Central memory CD4-positive, alpha-beta T cell (primary cell): Measurements from ENCODE around the gene HAUS5.
A peak's percentile ranks its signal among the peaks of the same experiment; 100 is the strongest.
"Not testable (repeated sequence)": the region's sequence is repeated elsewhere in the genome, so short reads cannot be mapped to it uniquely, and the experiment has no call there.

Experiments
- DNase-seq: peaks from one replicate; pipeline ENCODE4 v3.0.0; 2022

HAUS5 gene

GRCh38 chr19:35644206-35644986 lies 31.9 kb downstream of the HAUS5 start:
- peak; percentile 92 for DNase-seq

- DNase-seq: peak; percentile 52
These were observed 32.6 kb downstream of the HAUS5 start for GRCh38 chr19:35644987-35645679.

DNA sequence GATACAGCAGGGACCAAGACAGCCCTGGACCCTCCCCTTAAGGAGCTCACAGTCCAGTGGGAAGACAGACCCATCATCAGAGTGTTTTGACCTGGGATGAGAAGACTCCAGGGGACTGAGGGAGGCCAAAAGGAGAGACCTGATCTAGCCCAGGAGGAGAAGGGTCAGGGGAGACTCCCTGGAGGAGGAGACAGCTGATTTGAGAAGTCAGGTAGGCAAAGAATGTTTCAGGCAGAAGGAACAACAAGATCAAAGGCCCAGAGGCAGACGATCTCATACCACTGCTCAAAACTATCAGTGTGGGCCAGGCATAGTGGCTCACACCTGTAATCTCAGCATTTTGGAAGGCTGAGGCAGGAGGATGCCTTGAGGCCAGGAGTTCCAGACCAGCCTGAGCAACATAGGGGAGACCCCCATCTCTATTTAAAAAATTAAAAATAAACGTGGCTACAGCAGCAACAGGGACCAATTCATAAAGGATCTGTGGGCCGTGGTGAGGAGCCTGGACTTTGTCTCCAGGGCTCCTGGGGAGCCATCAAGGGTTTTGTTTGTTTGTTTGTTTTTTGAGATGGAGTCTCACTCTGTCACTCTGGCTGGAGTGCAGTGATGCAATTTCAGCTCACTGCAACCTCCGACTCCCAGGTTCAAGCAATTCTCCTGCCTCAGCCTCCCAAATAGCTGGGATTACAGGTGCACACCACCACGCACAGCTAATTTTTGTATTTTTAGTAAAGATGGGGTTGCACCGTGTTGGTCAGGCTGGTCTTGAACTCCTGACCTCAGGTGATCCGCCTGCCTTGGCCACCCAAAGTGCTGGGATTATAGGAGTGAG lies 33.4 kb downstream of the HAUS5 start:
- DNase-seq: no peak

GRCh38 chr19:35648017-35648961 lies 35.8 kb downstream of the HAUS5 start, which contains the start of gene COX6B1:
COX6B1 (plus strand) TSS chr19:35648323; CDS start chr19:35651244, 2,921 bp downstream.
- peak; percentile 93 for DNase-seq

- no peak for DNase-seq
These were observed 38.0 kb downstream of the HAUS5 start for GRCh38 chr19:35650581-35650980.

- not testable (repeated sequence) for DNase-seq
These were observed 42.3 kb downstream of the HAUS5 start for GRCh38 chr19:35654828-35655227.

GRCh38 chr19:35655600-35655999 lies 43.1 kb downstream of the HAUS5 start:
- no peak for DNase-seq

DNA sequence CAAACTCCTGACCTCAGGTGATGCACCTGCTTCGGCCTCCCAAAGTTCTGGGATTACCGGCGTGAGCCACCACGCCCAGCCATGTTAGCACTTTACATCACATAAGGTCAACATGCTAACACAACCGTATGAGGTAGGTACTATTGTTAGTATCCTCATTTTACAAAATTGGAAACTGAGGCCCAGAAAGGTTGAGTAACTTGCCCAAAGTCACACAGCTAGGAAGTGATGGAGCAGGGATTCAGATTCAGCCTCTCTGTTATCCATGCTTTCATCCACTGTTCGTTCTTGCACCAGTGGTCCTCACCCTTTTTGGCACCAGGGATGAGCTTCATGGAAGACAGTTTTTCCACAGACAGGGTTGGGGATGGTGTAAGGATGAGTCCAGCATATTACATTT lies 44.2 kb downstream of the HAUS5 start:
- no peak for DNase-seq

DNA sequence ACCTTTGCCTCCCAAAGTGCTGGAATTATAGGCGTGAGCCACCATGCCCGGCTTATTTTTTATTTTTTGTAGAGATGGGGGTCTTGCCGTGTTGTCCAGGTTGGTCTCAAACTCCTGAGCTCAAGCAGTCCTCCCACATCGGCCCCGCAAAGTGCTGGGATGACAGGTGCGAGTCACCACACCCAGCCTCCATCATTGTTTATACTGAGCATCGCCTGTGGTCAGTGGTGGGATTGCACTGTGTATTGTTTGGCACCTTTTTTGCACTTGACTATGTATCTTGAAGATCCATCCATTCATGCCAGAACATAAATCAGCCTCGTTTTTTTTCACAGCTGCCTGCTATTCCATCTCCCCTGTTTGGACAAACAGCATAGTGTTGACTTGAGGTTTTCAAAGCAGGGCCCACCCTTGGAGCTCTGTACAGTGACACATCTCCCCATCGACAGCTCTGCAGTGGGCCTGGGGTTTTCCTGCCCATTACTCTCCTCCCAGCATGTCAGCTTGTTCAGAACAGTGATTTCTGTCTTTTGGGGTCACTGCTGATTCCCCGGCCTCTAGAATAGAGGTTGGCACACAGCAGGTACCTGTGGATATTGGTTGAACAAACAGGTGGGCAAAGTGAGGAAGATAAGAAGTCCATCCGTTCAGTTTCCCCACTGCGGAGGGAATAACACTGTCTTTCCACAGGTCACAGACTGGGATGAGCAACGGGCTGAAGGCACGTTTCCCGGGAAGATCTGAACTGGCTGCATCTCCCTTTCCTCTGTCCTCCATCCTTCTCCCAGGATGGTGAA lies 45.6 kb downstream of the HAUS5 start:
- no peak for DNase-seq

- DNase-seq: no peak
These were observed 49.4 kb downstream of the HAUS5 start for GRCh38 chr19:35661995-35662340.

- no peak for DNase-seq
These were observed 51.4 kb downstream of the HAUS5 start for GRCh38 chr19:35663981-35664380.

- DNase-seq: no peak
These were observed 52.6 kb downstream of the HAUS5 start for GRCh38 chr19:35665157-35665556.

DNA sequence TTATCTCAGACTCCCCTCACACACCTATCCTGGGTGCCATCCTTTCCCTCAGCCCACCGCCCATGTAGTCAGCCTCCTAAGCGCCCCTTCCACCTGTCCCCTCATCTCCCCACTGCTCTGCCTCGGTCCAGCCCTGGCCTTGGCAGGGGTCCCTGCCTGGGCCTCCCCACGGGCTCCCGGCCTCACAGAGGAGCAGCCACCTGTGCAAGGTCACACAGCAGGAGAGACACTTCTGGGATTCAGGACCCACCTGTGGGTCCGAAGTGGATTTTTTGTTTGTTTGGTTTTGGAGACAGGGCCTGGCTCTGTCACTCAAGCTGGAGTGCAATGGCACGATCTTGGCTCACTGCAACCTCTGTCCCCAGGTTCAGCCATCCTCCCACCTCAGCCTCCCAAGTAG lies 53.1 kb downstream of the HAUS5 start:
- no peak for DNase-seq

DNA sequence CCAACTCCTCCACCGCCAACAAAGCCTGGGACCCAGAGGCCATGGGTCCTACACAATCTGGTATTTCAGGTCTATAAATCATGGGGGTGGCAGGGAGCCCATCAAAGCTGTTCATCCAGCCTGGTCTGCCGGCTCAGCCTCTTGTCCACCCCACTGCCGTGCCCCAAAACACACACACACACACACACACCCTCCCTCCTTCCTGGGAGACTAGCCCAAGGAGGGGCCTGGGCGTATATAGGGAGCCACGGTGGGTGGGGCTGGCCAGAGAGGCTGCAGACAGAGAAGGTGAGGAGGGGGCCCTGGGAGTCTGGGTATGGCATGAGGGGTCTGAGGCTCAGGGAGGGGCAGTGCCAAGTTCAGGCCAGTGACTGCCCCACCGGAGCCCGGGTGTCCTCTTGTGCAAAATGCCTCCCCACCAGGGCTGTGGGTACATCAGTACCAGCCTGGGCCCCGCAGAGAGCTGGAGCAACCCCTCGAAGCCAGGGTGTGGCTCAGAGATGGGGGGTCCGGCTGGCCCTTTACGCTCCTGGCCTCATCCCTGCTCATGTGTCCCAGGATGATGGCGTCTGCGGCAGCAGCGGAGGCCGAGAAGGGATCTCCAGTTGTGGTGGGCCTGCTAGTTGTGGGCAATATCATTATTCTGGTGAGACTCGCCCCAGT lies 53.8 kb downstream of the HAUS5 start, which contains the start of gene UPK1A:
Gene UPK1A (plus strand): TSS at position 267 of the 663 bp plus-strand sequence. CDS start 296 bp downstream, at position 563.
- no peak for DNase-seq

DNA sequence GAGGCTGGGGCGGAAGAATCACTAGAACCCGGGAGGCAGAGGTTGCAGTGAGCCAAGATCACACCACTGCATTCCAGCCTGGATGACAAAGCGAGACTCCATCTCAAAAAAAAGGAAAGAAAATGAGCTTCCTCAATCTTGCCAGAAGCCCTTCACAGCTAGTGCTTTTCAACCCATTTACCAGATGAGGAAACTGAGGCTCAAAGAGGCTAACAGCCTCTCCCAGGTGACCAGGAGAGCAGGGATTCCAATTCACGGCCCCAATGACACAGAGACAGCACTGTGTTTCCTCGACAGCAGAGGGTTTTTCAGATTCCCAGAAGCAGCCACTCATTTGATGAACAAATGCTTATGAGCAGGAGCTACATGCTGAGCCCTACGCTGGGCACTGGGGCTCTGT lies 57.0 kb downstream of the HAUS5 start:
- DNase-seq: no peak

DNA sequence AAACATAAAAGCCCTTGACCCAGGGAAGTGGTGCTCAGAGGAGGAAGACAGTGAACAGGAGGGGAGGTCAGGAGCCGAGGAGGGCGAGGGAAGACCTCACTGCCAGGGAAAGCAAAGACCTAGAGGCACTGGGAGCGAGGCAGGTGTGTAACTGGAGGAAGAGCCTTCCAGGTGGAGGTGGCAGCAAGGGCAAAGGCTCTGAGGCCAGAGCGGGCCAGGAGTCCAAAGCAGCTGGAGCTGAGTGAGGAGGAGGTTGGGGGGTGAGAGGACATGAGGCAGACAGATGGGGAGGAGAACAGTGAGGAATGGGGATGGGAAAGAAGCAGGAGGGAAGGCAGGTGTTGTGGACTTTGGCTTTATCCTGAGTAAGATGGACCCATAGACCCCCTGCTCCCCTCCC lies 57.4 kb downstream of the HAUS5 start:
- DNase-seq: no peak

DNA sequence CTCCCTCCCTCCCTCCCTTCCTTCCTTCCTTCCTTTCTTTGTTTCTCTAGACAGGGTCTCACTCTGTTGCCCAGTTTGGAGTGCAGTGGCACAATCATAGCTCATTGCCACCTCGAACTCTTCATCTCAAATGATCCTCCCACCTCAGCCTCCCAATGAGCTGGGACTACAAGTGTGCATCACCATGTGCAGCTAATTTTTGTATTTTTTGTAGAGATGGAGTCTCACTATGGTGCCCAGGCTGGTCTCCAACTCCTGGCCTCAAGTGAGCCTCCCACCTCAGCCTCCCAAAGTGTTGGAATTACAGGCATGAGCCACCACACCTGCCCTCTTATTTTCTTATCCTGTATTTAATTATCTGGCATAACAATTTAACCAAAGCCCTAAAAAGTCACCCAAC lies 58.2 kb downstream of the HAUS5 start:
- DNase-seq: no peak

DNA sequence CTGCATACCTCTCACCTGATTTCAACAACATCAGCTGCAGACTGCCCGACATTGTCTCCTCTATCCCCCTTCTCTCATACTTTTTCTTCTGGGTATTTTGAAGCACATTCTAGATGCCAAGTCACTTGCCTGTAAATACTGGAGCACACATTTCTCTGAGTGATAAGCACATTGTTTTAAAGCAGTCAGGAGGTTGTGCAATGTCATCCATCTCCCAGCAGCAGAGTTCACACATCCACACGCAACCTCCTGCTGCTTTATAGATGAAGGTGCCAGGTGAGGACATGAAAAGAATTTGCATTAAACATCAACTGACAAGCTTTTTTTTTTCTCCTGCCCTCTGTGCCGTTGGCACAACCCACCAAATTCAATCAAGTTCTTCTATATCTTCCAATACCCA lies 59.3 kb downstream of the HAUS5 start:
- no peak for DNase-seq

GRCh38 chr19:35673121-35673804 lies 60.7 kb downstream of the HAUS5 start:
- peak; percentile 29 for DNase-seq
